ENCODE data around the gene CCT5.

CCT5 gene

DNA sequence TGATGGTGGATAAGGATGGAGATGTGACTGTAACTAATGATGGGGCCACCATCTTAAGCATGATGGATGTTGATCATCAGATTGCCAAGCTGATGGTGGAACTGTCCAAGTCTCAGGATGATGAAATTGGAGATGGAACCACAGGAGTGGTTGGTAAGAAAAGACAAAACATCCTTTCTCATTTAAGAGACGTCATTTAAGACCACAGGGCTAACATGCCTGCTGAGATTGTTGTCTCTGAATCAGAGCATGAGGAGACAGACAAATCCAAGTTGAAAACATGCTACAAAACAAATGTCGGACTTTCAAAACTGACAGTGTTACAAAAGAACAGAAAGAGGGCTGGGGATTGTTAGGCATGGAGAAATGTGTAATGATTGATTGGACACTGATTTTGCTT lies 4.6 kb downstream of the CCT5 start:
- TF ChIP-seq, protein P1, sequence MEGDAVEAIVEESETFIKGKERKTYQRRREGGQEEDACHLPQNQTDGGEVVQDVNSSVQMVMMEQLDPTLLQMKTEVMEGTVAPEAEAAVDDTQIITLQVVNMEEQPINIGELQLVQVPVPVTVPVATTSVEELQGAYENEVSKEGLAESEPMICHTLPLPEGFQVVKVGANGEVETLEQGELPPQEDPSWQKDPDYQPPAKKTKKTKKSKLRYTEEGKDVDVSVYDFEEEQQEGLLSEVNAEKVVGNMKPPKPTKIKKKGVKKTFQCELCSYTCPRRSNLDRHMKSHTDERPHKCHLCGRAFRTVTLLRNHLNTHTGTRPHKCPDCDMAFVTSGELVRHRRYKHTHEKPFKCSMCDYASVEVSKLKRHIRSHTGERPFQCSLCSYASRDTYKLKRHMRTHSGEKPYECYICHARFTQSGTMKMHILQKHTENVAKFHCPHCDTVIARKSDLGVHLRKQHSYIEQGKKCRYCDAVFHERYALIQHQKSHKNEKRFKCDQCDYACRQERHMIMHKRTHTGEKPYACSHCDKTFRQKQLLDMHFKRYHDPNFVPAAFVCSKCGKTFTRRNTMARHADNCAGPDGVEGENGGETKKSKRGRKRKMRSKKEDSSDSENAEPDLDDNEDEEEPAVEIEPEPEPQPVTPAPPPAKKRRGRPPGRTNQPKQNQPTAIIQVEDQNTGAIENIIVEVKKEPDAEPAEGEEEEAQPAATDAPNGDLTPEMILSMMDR (IDR thresholded peaks at IDR 0.05; ENCODE audit: low read depth, low read length) = no peak
- H3K4me3 ChIP-seq (ENCODE audit: low read depth, low read length) = no peak overlapping the region

DNA sequence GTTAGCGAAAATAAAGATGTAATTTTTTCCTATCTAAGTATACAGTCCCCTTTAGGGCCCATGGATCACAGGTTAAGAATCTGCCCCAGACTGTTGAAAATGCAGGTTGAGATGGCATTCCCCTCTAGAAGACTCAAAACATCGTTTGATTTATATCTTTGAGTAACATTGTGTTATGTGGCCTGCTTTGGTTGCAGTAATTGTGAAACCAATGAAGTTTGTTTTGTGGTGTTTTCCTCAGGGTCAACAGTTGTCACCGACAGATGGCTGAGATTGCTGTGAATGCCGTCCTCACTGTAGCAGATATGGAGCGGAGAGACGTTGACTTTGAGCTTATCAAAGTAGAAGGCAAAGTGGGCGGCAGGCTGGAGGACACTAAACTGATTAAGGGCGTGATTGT lies 7.8 kb downstream of the CCT5 start:
- no peak overlapping the region for H3K4me3 ChIP-seq (ENCODE audit: low read depth, low read length)
- TF ChIP-seq, protein P1 (IDR thresholded peaks at IDR 0.05; ENCODE audit: low read depth, low read length) = no peak

DNA sequence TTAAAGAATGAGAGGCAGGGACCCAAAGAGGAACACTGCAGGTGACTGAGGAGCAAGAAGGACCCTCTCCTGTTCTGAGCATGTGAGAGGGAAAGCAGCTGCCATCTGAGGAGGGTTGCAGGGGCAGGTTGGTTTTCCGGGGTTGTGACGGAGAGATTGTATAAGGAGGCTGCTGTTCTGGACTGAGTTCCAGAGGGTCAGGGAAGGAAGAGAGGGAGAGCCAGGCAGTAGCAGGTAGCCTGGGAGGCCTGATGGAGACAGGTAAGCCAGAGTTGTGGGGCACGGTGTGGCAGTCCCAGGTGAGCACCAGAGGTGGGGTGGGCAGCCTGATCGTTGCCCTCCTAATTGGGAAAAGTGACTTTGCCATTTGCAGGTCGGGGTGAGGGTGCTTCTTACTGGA lies 9.8 kb downstream of the CCT5 start:
- TF ChIP-seq, protein P1 (IDR thresholded peaks at IDR 0.05; ENCODE audit: low read depth, low read length) = no peak
- no peak overlapping the region for H3K4me3 ChIP-seq (ENCODE audit: low read depth, low read length)

DNA sequence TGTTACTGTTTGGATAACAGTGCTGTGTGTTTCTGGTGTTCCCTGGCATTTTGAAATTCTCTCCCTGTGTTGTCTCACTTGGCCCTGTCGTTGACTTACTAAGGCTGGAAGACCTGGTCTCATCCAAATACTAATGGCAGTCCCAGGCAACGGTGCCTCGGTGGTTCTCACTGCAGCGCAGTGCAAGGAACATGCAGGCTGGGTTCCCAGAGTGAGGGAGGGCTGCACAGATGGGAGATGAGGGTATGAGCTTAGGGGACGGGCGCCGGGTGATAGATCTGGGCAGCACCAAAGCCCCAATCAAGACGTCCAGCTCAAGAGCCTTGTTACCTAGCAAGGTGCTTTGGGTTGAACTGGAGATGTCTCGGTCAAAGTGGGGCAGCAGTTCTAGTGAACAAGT lies 11.0 kb downstream of the CCT5 start:
- TF ChIP-seq, protein P1 (IDR thresholded peaks at IDR 0.05; ENCODE audit: low read depth, low read length) = no peak
- no peak overlapping the region for H3K4me3 ChIP-seq (ENCODE audit: low read depth, low read length)

DNA sequence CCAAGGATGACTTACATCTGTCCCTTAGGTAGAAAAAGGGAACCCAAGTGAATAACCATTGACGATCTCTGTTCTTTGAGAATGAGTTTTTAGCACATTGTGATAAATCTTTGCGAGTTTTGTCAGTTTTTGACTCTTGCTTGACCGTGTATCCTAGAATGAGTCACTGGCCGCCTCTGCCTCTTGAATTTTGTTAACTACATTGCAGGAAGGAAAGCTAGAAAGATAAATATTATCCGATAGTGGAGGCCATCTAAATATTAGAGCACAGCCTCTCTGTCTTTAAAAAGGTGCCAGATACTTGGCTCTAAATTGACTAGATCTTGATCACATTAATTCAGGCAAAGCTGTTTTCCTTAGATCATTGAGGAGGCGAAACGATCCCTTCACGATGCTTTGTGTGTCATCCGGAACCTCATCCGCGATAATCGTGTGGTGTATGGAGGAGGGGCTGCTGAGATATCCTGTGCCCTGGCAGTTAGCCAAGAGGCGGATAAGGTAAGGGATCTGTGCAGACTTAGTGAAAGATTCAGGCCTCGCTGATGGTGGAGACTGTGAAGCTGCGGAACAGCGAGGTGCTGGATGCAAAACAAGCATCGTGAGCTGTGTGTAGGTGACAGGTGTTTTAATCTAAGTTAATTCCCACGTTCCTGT lies 12.2 kb downstream of the CCT5 start:
- no peak overlapping the region for H3K4me3 ChIP-seq (ENCODE audit: low read depth, low read length)
- TF ChIP-seq, protein P1 (IDR thresholded peaks at IDR 0.05; ENCODE audit: low read depth, low read length) = no peak

DNA sequence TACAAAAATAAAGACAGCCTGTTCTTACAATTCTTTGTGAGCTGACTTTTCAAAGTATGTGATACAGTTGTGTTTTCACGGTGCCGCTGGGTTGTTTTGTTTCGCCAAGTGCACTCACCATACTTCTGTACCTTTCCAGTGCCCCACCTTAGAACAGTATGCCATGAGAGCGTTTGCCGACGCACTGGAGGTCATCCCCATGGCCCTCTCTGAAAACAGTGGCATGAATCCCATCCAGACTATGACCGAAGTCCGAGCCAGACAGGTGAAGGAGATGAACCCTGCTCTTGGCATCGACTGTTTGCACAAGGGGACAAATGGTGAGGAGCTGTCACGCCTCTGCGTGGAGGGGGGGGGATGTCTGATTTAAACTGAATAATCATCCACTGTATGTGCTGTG lies 12.9 kb downstream of the CCT5 start:
- TF ChIP-seq, protein P1 (IDR thresholded peaks at IDR 0.05; ENCODE audit: low read depth, low read length) = no peak
- H3K4me3 ChIP-seq (ENCODE audit: low read depth, low read length) = no peak overlapping the region

DNA sequence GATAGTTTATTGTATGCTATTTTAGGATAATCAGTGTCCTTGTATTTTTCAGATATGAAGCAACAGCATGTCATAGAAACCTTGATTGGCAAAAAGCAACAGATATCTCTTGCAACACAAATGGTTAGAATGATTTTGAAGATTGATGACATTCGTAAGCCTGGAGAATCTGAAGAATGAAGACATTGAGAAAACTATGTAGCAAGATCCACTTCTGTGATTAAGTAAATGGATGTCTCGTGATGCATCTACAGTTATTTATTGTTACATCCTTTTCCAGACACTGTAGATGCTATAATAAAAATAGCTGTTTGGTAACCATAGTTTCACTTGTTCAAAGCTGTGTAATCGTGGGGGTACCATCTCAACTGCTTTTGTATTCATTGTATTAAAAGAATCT lies 14.5 kb downstream of the CCT5 start:
- TF ChIP-seq, protein P1 (IDR thresholded peaks at IDR 0.05; ENCODE audit: low read depth, low read length) = no peak
- H3K4me3 ChIP-seq (ENCODE audit: low read depth, low read length) = no peak overlapping the region

All from WI38 (cell line).